ENCODE measurements around the gene PTTG2. TPM values are rescaled to one million over a fixed set of nuclear protein-coding genes. Genes with fewer than 3 reads are reported as not detected.

PTTG2 gene
- total RNA-seq, 1 experiment from 2014 or later = not detected

DNA sequence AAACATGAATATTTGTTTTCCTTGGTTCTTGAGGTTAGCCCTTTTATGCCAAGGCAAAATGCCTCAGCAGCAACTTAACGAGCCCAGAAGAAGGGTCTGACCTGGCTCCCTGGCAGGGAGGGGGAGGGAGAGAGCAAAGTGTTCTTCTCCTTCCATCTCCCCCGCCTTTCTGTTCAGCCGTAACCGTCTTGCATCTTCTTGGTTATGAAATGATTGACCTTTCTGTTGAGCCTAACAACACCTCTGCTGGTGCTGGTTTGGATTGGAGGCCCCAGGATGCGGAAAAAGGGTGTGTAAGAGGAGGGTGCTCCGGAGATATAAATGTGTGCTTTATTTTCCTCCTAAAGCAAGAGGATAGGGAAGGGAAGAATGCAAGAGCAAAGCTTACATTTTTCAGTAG lies 44.7 kb downstream of the PTTG2 start:
- no peaks in the 10 kb centered on the region for H3K9me3 Mint-ChIP-seq (ENCODE audit: low read depth, unreplicated experiment)
- intact Hi-C loops (cut with micrococcal nuclease; ENCODE audit: unreplicated experiment) = no loop called here
- peaks cover 5% of the 10 kb centered on the region for H3K36me3 Mint-ChIP-seq (ENCODE audit: insufficient read depth, unreplicated experiment)
- CTCF ChIA-PET = no interaction called here
- no peak overlapping the region for H3K4me3 Mint-ChIP-seq (ENCODE audit: low read depth, unreplicated experiment)
- TF ChIP-seq, protein P1, sequence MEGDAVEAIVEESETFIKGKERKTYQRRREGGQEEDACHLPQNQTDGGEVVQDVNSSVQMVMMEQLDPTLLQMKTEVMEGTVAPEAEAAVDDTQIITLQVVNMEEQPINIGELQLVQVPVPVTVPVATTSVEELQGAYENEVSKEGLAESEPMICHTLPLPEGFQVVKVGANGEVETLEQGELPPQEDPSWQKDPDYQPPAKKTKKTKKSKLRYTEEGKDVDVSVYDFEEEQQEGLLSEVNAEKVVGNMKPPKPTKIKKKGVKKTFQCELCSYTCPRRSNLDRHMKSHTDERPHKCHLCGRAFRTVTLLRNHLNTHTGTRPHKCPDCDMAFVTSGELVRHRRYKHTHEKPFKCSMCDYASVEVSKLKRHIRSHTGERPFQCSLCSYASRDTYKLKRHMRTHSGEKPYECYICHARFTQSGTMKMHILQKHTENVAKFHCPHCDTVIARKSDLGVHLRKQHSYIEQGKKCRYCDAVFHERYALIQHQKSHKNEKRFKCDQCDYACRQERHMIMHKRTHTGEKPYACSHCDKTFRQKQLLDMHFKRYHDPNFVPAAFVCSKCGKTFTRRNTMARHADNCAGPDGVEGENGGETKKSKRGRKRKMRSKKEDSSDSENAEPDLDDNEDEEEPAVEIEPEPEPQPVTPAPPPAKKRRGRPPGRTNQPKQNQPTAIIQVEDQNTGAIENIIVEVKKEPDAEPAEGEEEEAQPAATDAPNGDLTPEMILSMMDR (IDR thresholded peaks at IDR 0.05; ENCODE audit: unreplicated experiment) = no peak
- H3K27ac Mint-ChIP-seq (ENCODE audit: unreplicated experiment) = no peak overlapping the region
- no peaks in the 10 kb centered on the region for H3K27me3 Mint-ChIP-seq (ENCODE audit: unreplicated experiment)
- no peak for DNase-seq
- H3K4me1 Mint-ChIP-seq (ENCODE audit: low read depth, unreplicated experiment) = no peaks in the 10 kb centered on the region
- BruUV-seq (replicated peaks) = no TSS peak

DNA sequence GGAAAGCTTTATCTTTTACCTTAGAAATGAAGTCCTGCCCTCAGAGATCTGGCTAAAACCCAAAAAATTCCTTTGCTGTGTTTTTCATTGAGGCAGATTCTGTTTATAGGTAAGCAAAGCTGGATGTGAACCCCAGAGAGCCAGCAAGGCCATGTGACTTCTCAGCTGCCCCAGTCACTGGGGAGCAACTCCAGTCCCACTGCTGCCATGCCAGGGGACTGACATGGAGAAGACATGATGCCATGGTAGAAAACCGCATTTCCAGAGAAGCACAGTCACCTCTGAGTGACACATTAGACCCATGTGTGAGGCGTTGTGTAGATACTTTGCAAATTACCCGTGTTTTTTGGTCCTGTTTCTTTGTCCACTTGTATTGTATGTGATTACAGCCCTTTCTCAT lies 45.4 kb downstream of the PTTG2 start:
- intact Hi-C loops (cut with micrococcal nuclease; ENCODE audit: unreplicated experiment) = no loop called here
- no TSS peak for BruUV-seq (replicated peaks)
- no peaks in the 10 kb centered on the region for H3K4me1 Mint-ChIP-seq (ENCODE audit: low read depth, unreplicated experiment)
- TF ChIP-seq, protein P1 (IDR thresholded peaks at IDR 0.05; ENCODE audit: unreplicated experiment) = no peak
- H3K36me3 Mint-ChIP-seq (ENCODE audit: insufficient read depth, unreplicated experiment) = peaks cover 5% of the 10 kb centered on the region
- no peak overlapping the region for H3K27ac Mint-ChIP-seq (ENCODE audit: unreplicated experiment)
- CTCF ChIA-PET = interaction anchor here (0.7 kb wide), 1 partner anchor 89 kb away, joined by 3 read pairs; no protein-coding TSS in a partner anchor
- DNase-seq = no peak
- H3K4me3 Mint-ChIP-seq (ENCODE audit: low read depth, unreplicated experiment) = no peak overlapping the region
- H3K9me3 Mint-ChIP-seq (ENCODE audit: low read depth, unreplicated experiment) = no peaks in the 10 kb centered on the region
- H3K27me3 Mint-ChIP-seq (ENCODE audit: unreplicated experiment) = no peaks in the 10 kb centered on the region

DNA sequence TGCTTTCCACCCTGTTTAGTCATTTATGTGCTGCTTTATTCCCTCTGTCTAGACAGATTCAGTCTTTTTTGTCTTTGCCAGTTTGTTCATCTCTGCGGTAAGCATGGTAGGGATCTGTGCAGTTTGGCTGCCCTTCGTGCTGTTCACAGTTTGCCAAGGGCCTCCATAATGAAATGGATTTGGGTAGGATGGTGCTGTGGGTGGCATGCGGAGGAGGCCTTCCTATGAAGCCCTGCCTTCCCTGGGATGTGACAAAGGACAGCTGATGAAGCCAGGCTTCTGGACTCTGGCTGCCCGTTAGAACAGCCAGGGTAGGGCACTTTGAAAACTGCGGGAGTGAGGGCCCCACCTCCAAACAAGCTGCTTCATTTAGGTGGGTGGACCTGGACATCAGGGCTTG lies 47.4 kb downstream of the PTTG2 start:
- H3K27me3 Mint-ChIP-seq (ENCODE audit: unreplicated experiment) = no peaks in the 10 kb centered on the region
- CTCF ChIA-PET = no interaction called here

DNA sequence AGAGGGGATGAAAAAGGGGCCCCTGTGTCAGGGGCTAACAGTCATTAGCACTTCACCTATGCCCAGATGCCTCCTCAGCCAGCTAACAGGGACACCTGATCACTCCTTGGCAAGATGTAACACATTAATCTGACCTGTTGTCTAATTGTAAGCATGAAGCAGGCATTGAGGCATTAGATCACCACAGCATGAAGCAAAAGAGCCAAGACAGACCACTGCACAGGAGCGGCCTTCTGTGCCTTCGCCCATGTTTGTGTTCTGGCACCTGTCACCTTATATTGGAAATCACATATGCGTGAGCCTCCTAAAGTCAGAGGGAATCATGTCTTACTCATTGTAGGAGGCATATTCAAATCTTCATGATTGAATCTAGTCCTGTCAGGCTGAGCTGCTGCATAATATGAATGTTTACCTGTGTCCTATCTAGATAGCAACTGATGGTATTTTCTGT lies 48.4 kb downstream of the PTTG2 start:
- CTCF ChIA-PET = no interaction called here
- intact Hi-C loops (cut with micrococcal nuclease; ENCODE audit: unreplicated experiment) = no loop called here
- Mint-ChIP-seq H3K4me3 (ENCODE audit: low read depth, unreplicated experiment) (no peak overlapping the region), H3K9me3 (ENCODE audit: low read depth, unreplicated experiment) (no peaks in the 10 kb centered on the region), H3K36me3 (ENCODE audit: insufficient read depth, unreplicated experiment) (no peaks in the 10 kb centered on the region), H3K27me3 (ENCODE audit: unreplicated experiment) (no peaks in the 10 kb centered on the region), H3K27ac (ENCODE audit: unreplicated experiment) (no peak overlapping the region), H3K4me1 (ENCODE audit: low read depth, unreplicated experiment) (no peaks in the 10 kb centered on the region)
- TF ChIP-seq, protein P1 (IDR thresholded peaks at IDR 0.05; ENCODE audit: unreplicated experiment) = no peak
- BruUV-seq (replicated peaks) = no TSS peak
- no peak for DNase-seq

More for the DNA sequence above, 47.4 kb downstream of the PTTG2 start:
- Mint-ChIP-seq H3K4me3 (ENCODE audit: low read depth, unreplicated experiment) (no peak overlapping the region), H3K4me1 (ENCODE audit: low read depth, unreplicated experiment) (no peaks in the 10 kb centered on the region), H3K9me3 (ENCODE audit: low read depth, unreplicated experiment) (no peaks in the 10 kb centered on the region), H3K36me3 (ENCODE audit: insufficient read depth, unreplicated experiment) (peaks cover under 1% of the 10 kb centered on the region), H3K27ac (ENCODE audit: unreplicated experiment) (no peak overlapping the region)
- BruUV-seq (replicated peaks) = no TSS peak
- TF ChIP-seq, protein P1 (IDR thresholded peaks at IDR 0.05; ENCODE audit: unreplicated experiment) = no peak
- DNase-seq = no peak
- intact Hi-C loops (cut with micrococcal nuclease; ENCODE audit: unreplicated experiment) = no loop called here

All from Calu3 (cell line).